Activated CD4-positive, alpha-beta T cell treated with anti-CD3 and anti-CD28 coated beads, Interleukin-2, Interleukin-6, amounts not matched to agents 100 ng/mL and 50 ng/mL, durations not matched to agents 16 hours and 8 hours (primary cell): ENCODE data around the gene SLC4A8.
"Not testable (repeated sequence)": the region's sequence is repeated elsewhere in the genome, so short reads cannot be mapped to it uniquely, and the experiment has no call there.

Experiments used
- DNase-seq: peaks from one replicate; pipeline ENCODE4 v3.0.0-alpha.2; 2020

Gene SLC4A8

DNA sequence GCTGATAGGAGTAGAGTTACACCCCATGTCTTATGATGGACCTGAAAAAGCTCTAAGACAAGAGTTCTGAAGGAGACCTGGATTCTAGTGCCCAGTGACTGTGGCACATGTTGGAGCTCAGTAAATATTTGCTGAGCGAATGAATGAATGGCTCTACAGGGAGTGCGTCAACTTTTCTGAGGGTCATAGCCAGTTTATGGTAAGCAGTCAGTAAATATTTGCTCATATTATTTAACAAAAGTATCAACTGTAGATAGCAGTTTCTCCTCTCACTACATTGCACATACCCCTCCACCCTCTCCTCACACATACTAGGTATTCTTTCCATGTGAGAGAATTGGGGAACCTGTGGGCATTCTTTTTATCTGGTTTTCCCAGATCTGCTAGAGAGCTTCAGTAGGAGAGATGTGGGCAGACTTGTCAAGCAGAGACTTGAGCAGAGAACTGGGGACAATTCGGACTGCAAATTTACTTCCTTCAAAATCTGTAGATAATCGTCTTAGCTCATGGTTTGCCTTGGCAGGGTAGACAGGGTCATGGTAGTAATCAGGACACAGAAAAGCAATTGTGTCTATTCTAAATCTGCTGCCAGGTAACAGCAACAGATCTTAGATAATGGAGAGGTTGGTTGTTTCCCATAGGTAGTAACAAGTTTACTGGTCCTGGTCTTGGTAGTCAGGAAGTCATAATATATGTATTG, 5.7 kb downstream of the SLC4A8 start:
- no peak for DNase-seq

DNA sequence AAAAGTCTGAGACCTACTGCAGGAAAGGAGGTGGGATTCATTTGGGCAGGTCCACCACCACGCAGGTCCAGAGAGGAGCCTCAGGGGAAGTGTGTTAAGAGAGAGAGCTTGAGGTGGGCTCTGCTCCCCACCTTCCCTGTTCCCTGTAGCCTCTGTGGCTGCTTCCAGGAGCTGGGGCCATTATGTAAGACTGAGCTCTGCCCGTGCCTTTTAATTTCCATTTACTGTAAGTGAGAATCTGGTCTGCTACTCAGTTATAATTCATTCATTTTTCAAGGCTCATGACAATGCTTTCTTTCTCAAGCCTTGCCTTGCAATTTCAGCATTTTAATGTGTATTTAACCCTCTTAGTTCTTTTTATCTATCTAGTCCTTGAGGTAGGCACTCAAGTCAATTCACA, 8.3 kb downstream of the SLC4A8 start:
- no peak for DNase-seq

GRCh38 chr12:51434305-51434704, 9.7 kb downstream of the SLC4A8 start:
- no peak for DNase-seq

- no peak for DNase-seq
Observed at GRCh38 chr12:51437431-51437830, 12.8 kb downstream of the SLC4A8 start.

DNA sequence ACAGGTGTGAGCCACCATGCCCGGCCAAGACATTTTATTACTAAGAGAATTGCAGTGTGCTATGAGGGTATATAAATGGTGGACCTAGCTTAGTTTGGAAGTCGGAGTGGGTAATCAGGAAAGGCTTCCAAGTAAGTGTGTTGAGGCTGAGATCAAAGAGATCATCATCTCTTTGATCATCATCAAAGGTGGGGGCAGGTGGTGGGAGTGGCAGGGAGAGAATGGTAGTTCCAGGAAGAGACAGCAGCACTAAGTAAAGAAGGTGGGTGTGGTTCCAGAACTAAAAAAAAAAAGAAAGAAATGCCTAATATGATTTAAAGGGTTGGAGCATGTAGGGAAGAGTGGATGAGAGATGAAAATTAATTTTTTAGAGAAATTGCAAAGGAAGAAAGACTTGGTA, 14.7 kb downstream of the SLC4A8 start:
- no peak for DNase-seq

DNA sequence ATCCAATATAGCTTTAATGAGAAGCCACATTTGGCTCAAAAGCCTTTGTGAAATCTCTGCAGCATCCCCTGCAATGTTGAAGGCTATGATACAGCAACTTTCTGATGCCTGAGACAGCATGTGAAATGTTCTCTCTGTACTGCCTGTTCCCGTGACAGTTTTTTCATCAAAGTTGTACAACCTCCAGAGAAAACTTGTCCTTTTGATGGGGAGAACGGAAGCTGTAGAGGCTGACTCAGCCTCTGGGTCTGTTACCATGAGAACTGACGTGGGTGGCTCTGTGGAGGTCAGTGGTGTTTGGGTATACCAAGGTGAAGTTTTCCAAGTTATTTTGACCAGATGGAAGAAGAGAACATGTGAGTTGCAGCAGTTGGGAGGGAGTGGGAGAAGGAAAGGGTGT, 17.0 kb downstream of the SLC4A8 start:
- DNase-seq = no peak

- DNase-seq = no peak
Observed at GRCh38 chr12:51442324-51442723, 17.7 kb downstream of the SLC4A8 start.

DNA sequence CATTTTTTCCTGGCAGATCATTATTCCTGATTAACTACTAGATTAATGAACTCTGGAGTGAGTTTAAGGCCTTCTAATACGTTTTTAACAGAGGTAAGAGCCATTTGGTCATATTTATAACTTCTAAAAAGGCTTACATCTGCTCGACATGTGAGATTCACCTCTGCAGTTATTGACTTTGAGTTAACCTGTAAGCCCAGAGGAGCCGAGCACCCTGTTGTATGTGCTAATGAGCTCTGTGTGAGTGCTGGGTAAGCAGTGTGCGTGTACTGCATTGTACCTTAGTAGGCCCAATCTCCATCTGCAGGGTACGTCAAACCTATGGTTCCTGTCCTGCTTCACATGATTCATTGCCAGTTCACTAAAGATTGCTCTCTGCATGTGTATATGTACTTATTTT, 18.9 kb downstream of the SLC4A8 start:
- no peak for DNase-seq

- no peak for DNase-seq
Observed at GRCh38 chr12:51448618-51449256, 24.1 kb downstream of the SLC4A8 start.

DNA sequence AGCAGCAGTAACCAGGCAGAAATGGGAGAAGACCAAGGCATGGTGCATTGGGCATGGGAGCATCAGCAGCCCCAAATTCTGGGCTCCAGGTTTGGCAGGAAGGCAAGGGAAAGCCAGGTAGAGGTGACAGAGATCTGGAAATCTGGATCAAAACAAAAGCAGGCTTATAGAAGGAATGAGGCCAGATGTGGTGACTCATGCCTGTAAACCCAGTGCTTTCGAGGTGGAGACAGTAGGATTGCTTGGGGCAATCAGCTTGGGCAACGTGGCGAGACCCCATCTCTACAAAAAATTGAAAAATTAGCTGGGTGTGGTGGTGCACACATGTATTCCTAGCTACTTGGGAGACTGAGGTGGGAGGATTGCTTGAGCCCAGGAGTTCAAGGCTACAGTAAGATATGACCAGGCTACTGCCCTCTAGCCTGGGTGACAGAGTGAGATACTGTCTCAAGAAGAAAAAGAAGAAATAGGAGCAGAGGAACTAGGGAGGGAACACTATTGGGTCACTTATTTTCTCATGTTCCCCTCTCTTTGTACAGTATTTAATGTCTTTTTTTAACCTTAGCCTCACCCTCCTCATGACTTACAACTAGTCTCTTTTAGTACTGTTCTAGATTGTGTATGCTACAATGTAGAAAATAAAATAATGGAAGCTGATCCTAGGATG, 25.1 kb downstream of the SLC4A8 start:
- no peak for DNase-seq

DNA sequence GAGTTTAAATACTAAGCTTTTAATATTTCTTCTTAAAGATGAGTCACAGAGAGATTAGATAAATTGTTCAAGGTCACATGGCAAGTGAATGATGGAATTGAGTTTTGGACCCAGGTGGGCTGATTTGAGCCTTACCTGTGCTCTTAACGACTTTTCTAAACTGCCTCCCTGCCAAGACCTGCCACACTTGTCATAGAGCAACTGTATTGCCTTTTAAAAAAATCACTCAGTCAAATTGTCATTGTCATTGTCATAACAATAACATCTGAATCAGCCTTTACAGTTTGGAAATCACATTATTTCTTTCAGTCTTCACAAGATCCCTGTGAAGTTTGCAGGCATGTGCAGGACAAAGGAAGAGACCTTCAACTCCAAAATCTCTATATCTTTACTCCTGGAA, 25.7 kb downstream of the SLC4A8 start:
- DNase-seq = no peak

DNA sequence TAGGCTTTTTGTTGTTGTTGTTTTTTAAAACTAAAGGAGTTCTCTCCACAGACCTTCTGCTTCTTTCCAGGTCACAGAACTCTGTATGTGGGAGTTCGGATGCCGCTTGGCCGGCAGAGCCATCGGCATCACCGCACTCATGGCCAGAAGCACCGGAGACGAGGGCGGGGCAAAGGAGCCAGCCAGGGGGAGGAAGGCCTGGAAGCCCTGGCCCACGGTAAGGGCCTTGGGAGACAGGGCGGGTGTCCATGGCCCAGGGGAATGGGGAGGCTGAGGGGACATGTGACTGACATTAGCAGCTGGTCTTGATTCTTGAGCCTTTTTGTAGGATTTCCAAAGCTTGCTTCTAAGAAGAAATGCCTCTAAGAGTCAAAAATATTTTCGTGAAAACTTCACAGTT, 26.2 kb downstream of the SLC4A8 start:
- no peak for DNase-seq

GRCh38 chr12:51454016-51454415, 29.4 kb downstream of the SLC4A8 start:
- not testable (repeated sequence) for DNase-seq

GRCh38 chr12:51455050-51455449, 30.4 kb downstream of the SLC4A8 start:
- not testable (repeated sequence) for DNase-seq

GRCh38 chr12:51458635-51459034, 34.0 kb downstream of the SLC4A8 start:
- no peak for DNase-seq

DNA sequence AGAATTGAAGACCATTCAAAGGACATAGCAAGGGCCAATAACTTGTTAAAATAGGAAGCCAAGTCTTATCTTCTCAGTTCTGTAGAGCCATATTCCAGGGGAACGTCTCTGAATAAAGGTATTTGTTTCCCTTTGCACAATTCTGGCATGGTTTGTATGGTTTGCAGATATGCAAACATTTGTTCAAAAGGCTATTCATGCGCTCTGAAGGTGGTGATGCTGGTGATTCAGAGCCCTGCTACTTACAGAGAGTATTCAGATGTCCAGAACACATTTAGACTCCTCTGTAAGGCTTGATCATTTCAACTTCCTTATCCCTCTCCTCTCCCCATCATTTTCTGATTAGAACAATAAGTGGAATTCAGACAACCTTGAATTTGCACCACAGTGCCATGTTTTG, 35.9 kb downstream of the SLC4A8 start:
- DNase-seq = no peak

GRCh38 chr12:51465491-51465890, 40.9 kb downstream of the SLC4A8 start:
- no peak for DNase-seq

- no peak for DNase-seq
Observed at GRCh38 chr12:51470116-51470515, 45.5 kb downstream of the SLC4A8 start.

- no peak for DNase-seq
Observed at GRCh38 chr12:51471111-51471864, 46.7 kb downstream of the SLC4A8 start.

GRCh38 chr12:51472984-51473383, 48.4 kb downstream of the SLC4A8 start:
- no peak for DNase-seq

- DNase-seq = peak; percentile 55
Observed at GRCh38 chr12:51473947-51474346, 49.3 kb downstream of the SLC4A8 start.

- no peak for DNase-seq
Observed at GRCh38 chr12:51475543-51475942, 50.9 kb downstream of the SLC4A8 start.

- no peak for DNase-seq
Observed at GRCh38 chr12:51480978-51481377, 56.3 kb downstream of the SLC4A8 start.
